Neural cell (in vitro differentiated cells): ENCODE results near the gene NID2. TPM values are rescaled to one million over a fixed set of nuclear protein-coding genes. Genes with fewer than 3 reads are reported as not detected.

Source experiments
- H2AFZ ChIP-seq: fragments of 200-600, 300-800 bp; sonication (generic), shearing (Covaris generic); 2 replicates; pipeline ENCODE4 v1.6.0; 2014; ENCODE audit warnings: low read depth, mild to moderate bottlenecking, antibody characterized with exemption, low read length, moderate library complexity
- H3F3A ChIP-seq: fragments of 200-600 bp; shearing (Covaris generic); 2 replicates; pipeline ENCODE4 v1.6.1; 2016; ENCODE audit warnings: mild to moderate bottlenecking, moderate library complexity, mixed read lengths, antibody characterized with exemption, low read length; ENCODE audit not compliant: insufficient read depth, poor library complexity, severe bottlenecking
- H3K27ac ChIP-seq: fragments of 200-600, 300-800 bp; sonication (generic), shearing (Covaris generic); 2 replicates; pipeline ENCODE4 v1.5.1; 2014; ENCODE audit warnings: mild to moderate bottlenecking, low read length, moderate library complexity
- H3K27me3 ChIP-seq: fragments of 300-800, 200-600 bp; sonication (generic), shearing (Covaris generic); 2 replicates; pipeline ENCODE4 v1.6.0; 2014; ENCODE audit warnings: mild to moderate bottlenecking, low read depth, low read length, moderate library complexity; ENCODE audit not compliant: insufficient read depth
- H3K36me3 ChIP-seq: fragments of 300-800, 200-600 bp; sonication (generic), shearing (Covaris generic); 2 replicates; pipeline ENCODE4 v1.5.1; 2014; ENCODE audit warnings: mild to moderate bottlenecking, antibody characterized with exemption, low read length, moderate library complexity; ENCODE audit not compliant: insufficient read depth
- H3K4me2 ChIP-seq: fragments of 300-800, 200-600 bp; sonication (generic), shearing (Covaris generic); 2 replicates; pipeline ENCODE4 v1.6.0; 2014; ENCODE audit warnings: mild to moderate bottlenecking, low read length
- H3K4me3 ChIP-seq: fragments of 300-800, 200-600 bp; sonication (generic), shearing (Covaris generic); 2 replicates; pipeline ENCODE4 v1.5.1; 2014; ENCODE audit warnings: mild to moderate bottlenecking, low read length, moderate library complexity
- H3K79me2 ChIP-seq: fragments of 200-600 bp; shearing (Covaris generic); replicated peaks from 2 replicates; pipeline ENCODE4 v1.6.0; 2014; ENCODE audit warnings: mild to moderate bottlenecking, low read length, moderate library complexity; ENCODE audit not compliant: insufficient read depth
- H3K9ac ChIP-seq: fragments of 300-800, 200-600 bp; sonication (generic), shearing (Covaris generic); 2 replicates; pipeline ENCODE4 v1.6.1; 2016; ENCODE audit warnings: mild to moderate bottlenecking, low read length, mixed read lengths
- H3K9me2 ChIP-seq: fragments of 200-600 bp; shearing (Covaris generic); 2 replicates; pipeline ENCODE4 v1.6.1; 2016; ENCODE audit warnings: mild to moderate bottlenecking, low read length, mixed read lengths; ENCODE audit not compliant: insufficient read depth
- H3K9me3 ChIP-seq: fragments of 200-600, 300-800 bp; sonication (generic), shearing (Covaris generic); 2 replicates; pipeline ENCODE4 v1.6.1; 2016; ENCODE audit warnings: mild to moderate bottlenecking, mixed run types, low read length, moderate library complexity, mixed read lengths
- H4K20me1 ChIP-seq: fragments of 200-600 bp; shearing (Covaris generic); 2 replicates; pipeline ENCODE4 v1.6.1; 2016; ENCODE audit warnings: mild to moderate bottlenecking, mixed run types; ENCODE audit not compliant: insufficient read depth
- EP300 ChIP-seq: fragments of 450-650 bp; conservative IDR thresholded peaks from 2 replicates; pipeline ENCODE4 v1.6.1; 2014; ENCODE audit warnings: antibody characterized with exemption, mild to moderate bottlenecking, moderate library complexity; ENCODE audit not compliant: poor library complexity, severe bottlenecking
- EZH2 ChIP-seq: fragments of 200-600, 300-800 bp; shearing (Covaris generic), sonication (generic); IDR thresholded peaks from 2 replicates; pipeline ENCODE4 v1.6.1; 2014; ENCODE audit warnings: antibody characterized with exemption, low read length, borderline replicate concordance, mild to moderate bottlenecking; ENCODE audit not compliant: insufficient read depth, poor library complexity, severe bottlenecking
- MXI1 ChIP-seq: fragments of 450-650 bp; conservative IDR thresholded peaks from 2 replicates; pipeline ENCODE4 v1.6.1; 2014; ENCODE audit warnings: antibody characterized with exemption, mild to moderate bottlenecking; ENCODE audit not compliant: poor library complexity, severe bottlenecking
- POLR2AphosphoS5 ChIP-seq: IDR thresholded peaks from 2 replicates; pipeline ENCODE4 v1.6.1; 2012
- RAD21 ChIP-seq: fragments of 450-650 bp; conservative IDR thresholded peaks from 2 replicates; pipeline ENCODE4 v1.6.1; 2014; ENCODE audit warnings: antibody characterized with exemption, mild to moderate bottlenecking, moderate library complexity
- SMC3 ChIP-seq: fragments of 450-650 bp; conservative IDR thresholded peaks from 2 replicates; pipeline ENCODE4 v1.6.1; 2014; ENCODE audit warnings: antibody characterized with exemption, mild to moderate bottlenecking, moderate library complexity; ENCODE audit not compliant: poor library complexity
- TAF1 ChIP-seq: IDR thresholded peaks from 2 replicates; pipeline ENCODE4 v1.6.1; 2012; ENCODE audit warnings: low read depth
- polyA plus RNA-seq: library from polyadenylated mRNA; depleted of rRNA; stranded (reverse); fragments of >200 nt; gene quantifications from 2 replicates; pipeline ENCODE4 v1.2.3, GENCODE V29; 2014
- TF ChIP-seq, protein P1 (sequence below): IDR thresholded peaks from 2 replicates; pipeline ENCODE4 v1.6.1; 2012; ENCODE audit warnings: borderline replicate concordance
- TF ChIP-seq, protein P2 (sequence below): fragments of 450-650 bp; IDR thresholded peaks from 2 replicates; pipeline ENCODE4 v1.5.1; 2014; ENCODE audit warnings: antibody characterized with exemption, mild to moderate bottlenecking, moderate library complexity; ENCODE audit not compliant: poor library complexity, severe bottlenecking

The NID2 gene
- polyA plus RNA-seq, 1 donor from 2014 or later: 1.1 TPM

- no peak overlapping the region for H3K4me2 ChIP-seq
- no peaks in the 10 kb centered on the region for H3K9me3 ChIP-seq
- no peaks in the 10 kb centered on the region for H3F3A ChIP-seq
- H3K9ac ChIP-seq: no peak overlapping the region
- H3K27me3 ChIP-seq: no peaks in the 10 kb centered on the region
- TF ChIP-seq RAD21 (no peak), MXI1 (no peak), EZH2 (no peak), TAF1 (no peak), EP300 (no peak), SMC3 (no peak), POLR2AphosphoS5 (no peak)
- TF ChIP-seq, protein P1, sequence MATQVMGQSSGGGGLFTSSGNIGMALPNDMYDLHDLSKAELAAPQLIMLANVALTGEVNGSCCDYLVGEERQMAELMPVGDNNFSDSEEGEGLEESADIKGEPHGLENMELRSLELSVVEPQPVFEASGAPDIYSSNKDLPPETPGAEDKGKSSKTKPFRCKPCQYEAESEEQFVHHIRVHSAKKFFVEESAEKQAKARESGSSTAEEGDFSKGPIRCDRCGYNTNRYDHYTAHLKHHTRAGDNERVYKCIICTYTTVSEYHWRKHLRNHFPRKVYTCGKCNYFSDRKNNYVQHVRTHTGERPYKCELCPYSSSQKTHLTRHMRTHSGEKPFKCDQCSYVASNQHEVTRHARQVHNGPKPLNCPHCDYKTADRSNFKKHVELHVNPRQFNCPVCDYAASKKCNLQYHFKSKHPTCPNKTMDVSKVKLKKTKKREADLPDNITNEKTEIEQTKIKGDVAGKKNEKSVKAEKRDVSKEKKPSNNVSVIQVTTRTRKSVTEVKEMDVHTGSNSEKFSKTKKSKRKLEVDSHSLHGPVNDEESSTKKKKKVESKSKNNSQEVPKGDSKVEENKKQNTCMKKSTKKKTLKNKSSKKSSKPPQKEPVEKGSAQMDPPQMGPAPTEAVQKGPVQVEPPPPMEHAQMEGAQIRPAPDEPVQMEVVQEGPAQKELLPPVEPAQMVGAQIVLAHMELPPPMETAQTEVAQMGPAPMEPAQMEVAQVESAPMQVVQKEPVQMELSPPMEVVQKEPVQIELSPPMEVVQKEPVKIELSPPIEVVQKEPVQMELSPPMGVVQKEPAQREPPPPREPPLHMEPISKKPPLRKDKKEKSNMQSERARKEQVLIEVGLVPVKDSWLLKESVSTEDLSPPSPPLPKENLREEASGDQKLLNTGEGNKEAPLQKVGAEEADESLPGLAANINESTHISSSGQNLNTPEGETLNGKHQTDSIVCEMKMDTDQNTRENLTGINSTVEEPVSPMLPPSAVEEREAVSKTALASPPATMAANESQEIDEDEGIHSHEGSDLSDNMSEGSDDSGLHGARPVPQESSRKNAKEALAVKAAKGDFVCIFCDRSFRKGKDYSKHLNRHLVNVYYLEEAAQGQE: no peak
- TF ChIP-seq, protein P2, sequence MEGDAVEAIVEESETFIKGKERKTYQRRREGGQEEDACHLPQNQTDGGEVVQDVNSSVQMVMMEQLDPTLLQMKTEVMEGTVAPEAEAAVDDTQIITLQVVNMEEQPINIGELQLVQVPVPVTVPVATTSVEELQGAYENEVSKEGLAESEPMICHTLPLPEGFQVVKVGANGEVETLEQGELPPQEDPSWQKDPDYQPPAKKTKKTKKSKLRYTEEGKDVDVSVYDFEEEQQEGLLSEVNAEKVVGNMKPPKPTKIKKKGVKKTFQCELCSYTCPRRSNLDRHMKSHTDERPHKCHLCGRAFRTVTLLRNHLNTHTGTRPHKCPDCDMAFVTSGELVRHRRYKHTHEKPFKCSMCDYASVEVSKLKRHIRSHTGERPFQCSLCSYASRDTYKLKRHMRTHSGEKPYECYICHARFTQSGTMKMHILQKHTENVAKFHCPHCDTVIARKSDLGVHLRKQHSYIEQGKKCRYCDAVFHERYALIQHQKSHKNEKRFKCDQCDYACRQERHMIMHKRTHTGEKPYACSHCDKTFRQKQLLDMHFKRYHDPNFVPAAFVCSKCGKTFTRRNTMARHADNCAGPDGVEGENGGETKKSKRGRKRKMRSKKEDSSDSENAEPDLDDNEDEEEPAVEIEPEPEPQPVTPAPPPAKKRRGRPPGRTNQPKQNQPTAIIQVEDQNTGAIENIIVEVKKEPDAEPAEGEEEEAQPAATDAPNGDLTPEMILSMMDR: no peak
- H3K36me3 ChIP-seq: no peaks in the 10 kb centered on the region
- H3K4me3 ChIP-seq: no peak overlapping the region
- no peaks in the 10 kb centered on the region for H3K79me2 ChIP-seq
- no peaks in the 10 kb centered on the region for H3K9me2 ChIP-seq
- no peak overlapping the region for H2AFZ ChIP-seq
- no peaks in the 10 kb centered on the region for H4K20me1 ChIP-seq
- H3K27ac ChIP-seq: no peak overlapping the region
These were observed 22.1 kb upstream of the NID2 start for GRCh38 chr14:52090936-52091335.

DNA sequence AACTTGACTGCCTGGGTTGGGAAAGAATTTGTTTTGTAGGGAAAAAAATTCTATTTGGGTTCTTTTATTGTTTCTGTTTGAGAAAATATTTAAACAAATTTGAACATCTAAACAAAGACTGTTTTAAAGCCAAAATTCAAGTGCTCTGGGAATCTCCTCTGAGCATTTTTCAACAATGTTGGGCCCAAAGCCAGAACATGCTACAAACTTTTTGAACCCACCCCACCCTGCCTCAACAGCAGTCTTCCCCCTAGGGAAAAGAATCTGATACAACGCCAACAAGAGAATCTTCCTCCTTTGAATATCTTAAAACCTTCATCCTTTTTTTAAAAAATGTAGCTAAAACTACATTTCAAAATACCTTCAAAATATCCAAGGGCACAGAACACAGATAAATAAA, 20.4 kb upstream of the NID2 start:
- Histone ChIP-seq H3K9me2 (no peaks in the 10 kb centered on the region), H4K20me1 (no peaks in the 10 kb centered on the region), H3K9ac (no peak overlapping the region), H3F3A (no peaks in the 10 kb centered on the region), H3K36me3 (no peaks in the 10 kb centered on the region), H3K4me3 (no peak overlapping the region), H3K79me2 (no peaks in the 10 kb centered on the region), H3K9me3 (no peaks in the 10 kb centered on the region), H3K27ac (no peak overlapping the region), H3K27me3 (no peaks in the 10 kb centered on the region), H2AFZ (no peak overlapping the region), H3K4me2 (no peak overlapping the region)
- TF ChIP-seq POLR2AphosphoS5 (no peak), TAF1 (no peak), EZH2 (no peak), EP300 (no peak), RAD21 (no peak), MXI1 (no peak), SMC3 (no peak)
- TF ChIP-seq, protein P2: no peak
- TF ChIP-seq, protein P1: no peak
